SK-N-SH (cell line): Measurements from ENCODE around the gene CUEDC2. TPM values are rescaled to one million over a fixed set of nuclear protein-coding genes. Genes with fewer than 3 reads are reported as not detected.

ENCODE experiments used
- CTCF ChIA-PET: fragments of 300-600, 350-600 bp; formaldehyde crosslinking; extraction: SDS; loops from one replicate; lab custom pipeline; 2021; lab: Yijun Ruan, JAX
- POLR2A ChIA-PET: fragments of 350-600 bp; sonication (Branson Sonifier 250); formaldehyde crosslinking; extraction: SDS; loops from one replicate; lab custom pipeline; 2020; ENCODE audit warnings: antibody characterized with exemption, inconsistent platforms; lab: Yijun Ruan, JAX
- DNase-seq: peaks from one replicate; pipeline ENCODE4 v3.0.0; 2012
- H2AFZ ChIP-seq: fragments of 200-600 bp; sonication (generic); 2 replicates; pipeline ENCODE4 v1.8.1; 2016; ENCODE audit warnings: antibody characterized with exemption, mild to moderate bottlenecking, low read depth
- H3F3A ChIP-seq: fragments of 200-600 bp; sonication (generic); replicated peaks from 2 replicates; pipeline ENCODE3; 2016; ENCODE audit warnings: antibody characterized with exemption, mild to moderate bottlenecking; ENCODE audit not compliant: insufficient read depth
- H3K27ac ChIP-seq, 2 experiments: fragments of 200-500 bp in 1 of 2; fragments of 200-600 bp in 1 of 2; sonication (Bioruptor generic) in 1 of 2; sonication (generic), shearing (Covaris generic) in 1 of 2; 2 replicates each; pipeline versions ENCODE4 v1.5.1 to v1.6.1; 2014 to 2016; ENCODE audit warnings: low read depth in 2 of 2, inconsistent platforms in 1 of 2, low read length in 1 of 2, mild to moderate bottlenecking in 1 of 2, mixed read lengths in 1 of 2
- H3K27me3 ChIP-seq: fragments of 200-600 bp; sonication (generic), shearing (Covaris generic); 2 replicates; pipeline ENCODE4 v1.6.1; 2016; ENCODE audit warnings: mixed run types; ENCODE audit not compliant: insufficient read depth
- H3K36me3 ChIP-seq, 2 experiments: fragments of 200-500 bp in 1 of 2; fragments of 200-600 bp in 1 of 2; sonication (Bioruptor generic) in 1 of 2; sonication (generic) in 1 of 2; replicated peaks in 1 of 2; 2 replicates each; pipeline versions ENCODE3 to v1.5.1; 2014 to 2016; ENCODE audit warnings: low read length in 1 of 2, mild to moderate bottlenecking in 1 of 2; ENCODE audit not compliant: insufficient read depth in 2 of 2, control insufficient read depth in 1 of 2
- H3K4me1 ChIP-seq, 2 experiments: fragments of 200-500 bp in 1 of 2; fragments of 200-600 bp in 1 of 2; sonication (Bioruptor generic) in 1 of 2; sonication (generic), shearing (Covaris generic) in 1 of 2; 2 replicates each; pipeline versions ENCODE4 v1.5.1 to v1.6.1; 2014 to 2016; ENCODE audit warnings: low read depth in 1 of 2, low read length in 1 of 2, mixed run types in 1 of 2; ENCODE audit not compliant: insufficient read depth in 2 of 2, control insufficient read depth in 1 of 2
- H3K4me2 ChIP-seq: fragments of 200-600 bp; sonication (generic), shearing (Covaris generic); 2 replicates; pipeline ENCODE4 v1.6.1; 2017; ENCODE audit warnings: mixed run types
- H3K4me3 ChIP-seq, 2 experiments: fragments of 200-500 bp in 1 of 2; fragments of 200-600 bp in 1 of 2; sonication (Bioruptor generic) in 1 of 2; sonication (generic), shearing (Covaris generic) in 1 of 2; 2 replicates each; pipeline versions ENCODE4 v1.5.1 to v1.8.1; 2014 to 2016; ENCODE audit warnings: low read depth in 2 of 2, inconsistent platforms in 1 of 2, low read length in 1 of 2, mild to moderate bottlenecking in 1 of 2, mixed read lengths in 1 of 2, moderate library complexity in 1 of 2
- H3K79me2 ChIP-seq: fragments of 200-600 bp; sonication (generic); 2 replicates; pipeline ENCODE4 v1.8.1; 2017; ENCODE audit warnings: mild to moderate bottlenecking; ENCODE audit not compliant: insufficient read depth
- H3K9ac ChIP-seq: fragments of 200-600 bp; sonication (generic); 2 replicates; pipeline ENCODE4 v1.6.1; 2017; ENCODE audit warnings: mixed run types
- H3K9me2 ChIP-seq: fragments of 200-600 bp; sonication (generic); 2 replicates; pipeline ENCODE4 v1.6.1; 2017; ENCODE audit warnings: mixed run types
- H3K9me3 ChIP-seq: fragments of 200-600 bp; sonication (generic); 2 replicates; pipeline ENCODE4 v1.6.1; 2017; ENCODE audit warnings: mixed run types, mild to moderate bottlenecking, moderate library complexity
- H4K20me1 ChIP-seq: fragments of 200-600 bp; sonication (generic); 2 replicates; pipeline ENCODE4 v1.6.1; 2017; ENCODE audit warnings: mild to moderate bottlenecking, mixed run types; ENCODE audit not compliant: insufficient read depth
- CHD2 ChIP-seq: fragments of 150-350 bp; IDR thresholded peaks from 2 replicates; pipeline ENCODE4 v1.6.1; 2018; ENCODE audit warnings: low read length; ENCODE audit not compliant: partially characterized antibody
- EZH2phosphoT487 ChIP-seq: fragments of 200-600 bp; sonication (generic); IDR thresholded peaks from 2 replicates; pipeline ENCODE4 v1.6.1; 2017; ENCODE audit warnings: low read depth, mixed run types, mild to moderate bottlenecking, antibody characterized with exemption, moderate library complexity, borderline replicate concordance
- FOSL2 ChIP-seq: IDR thresholded peaks from 2 replicates; pipeline ENCODE4 v1.4.0; 2012; ENCODE audit warnings: low read depth, mild to moderate bottlenecking, moderate library complexity, borderline replicate concordance
- FOXM1 ChIP-seq: IDR thresholded peaks from 2 replicates; pipeline ENCODE4 v1.4.0; 2012; ENCODE audit warnings: low read depth, mild to moderate bottlenecking
- GABPA ChIP-seq: IDR thresholded peaks from 2 replicates; pipeline ENCODE4 v1.4.0; 2012; ENCODE audit warnings: low read depth, mild to moderate bottlenecking
- MEF2A ChIP-seq: IDR thresholded peaks from 2 replicates; pipeline ENCODE4 v1.4.0; 2012; ENCODE audit warnings: low read depth, borderline replicate concordance
- MXI1 ChIP-seq: IDR thresholded peaks from 2 replicates; pipeline ENCODE4 v1.6.1; 2012; ENCODE audit warnings: mild to moderate bottlenecking, low read depth, low read length, improper control_type of control experiment
- NFIC ChIP-seq: IDR thresholded peaks from 2 replicates; pipeline ENCODE4 v1.4.0; 2012; ENCODE audit warnings: borderline replicate concordance
- NRF1 ChIP-seq: IDR thresholded peaks from 2 replicates; pipeline ENCODE4 v1.6.1; 2012; ENCODE audit warnings: low read depth, mild to moderate bottlenecking, low read length
- SIN3A ChIP-seq: IDR thresholded peaks from 2 replicates; pipeline ENCODE4 v1.6.1; 2012; ENCODE audit warnings: low read depth, mild to moderate bottlenecking, low read length, moderate library complexity, borderline replicate concordance
- YY1 ChIP-seq: IDR thresholded peaks from 2 replicates; pipeline ENCODE4 v1.4.0; 2012; ENCODE audit warnings: low read depth, mild to moderate bottlenecking
- WGBS: methylation state at CpG from one replicate; pipeline ENCODE4 v1.1.6; 2017; ENCODE audit warnings: low lambda C conversion rate; 5-methylcytosine and 5-hydroxymethylcytosine counted together
- polyA plus RNA-seq, 3 experiments: library from polyadenylated mRNA; depleted of rRNA; stranded (reverse); fragments of >200 nt; gene quantifications; 2 replicates each; pipeline ENCODE4 v1.2.3, GENCODE V29; 2012
- TF ChIP-seq, protein P1 (sequence below): IDR thresholded peaks from 2 replicates; pipeline ENCODE4 v1.6.1; 2012; ENCODE audit warnings: mild to moderate bottlenecking, low read depth, low read length, moderate library complexity
- TF ChIP-seq, protein P2 (sequence below): fragments of 150-350 bp; IDR thresholded peaks from 2 replicates; pipeline ENCODE4 v1.6.1; 2016; ENCODE audit warnings: mild to moderate bottlenecking, low read depth, low read length
- TF ChIP-seq, protein P3 (sequence below): fragments of 150-350 bp; IDR thresholded peaks from 2 replicates; pipeline ENCODE4 v1.6.1; 2017; ENCODE audit warnings: antibody characterized with exemption, low read length, low read depth, borderline replicate concordance
- TF ChIP-seq, protein P4 (sequence below): fragments of 200-600 bp; sonication (generic); IDR thresholded peaks from 2 replicates; pipeline ENCODE4 v1.6.1; 2017; ENCODE audit warnings: antibody characterized with exemption, mild to moderate bottlenecking, moderate library complexity

Gene CUEDC2
- polyA plus RNA-seq, 1 of the 3 experiments (the other 2 are of a cell fraction): 162 TPM

DNA sequence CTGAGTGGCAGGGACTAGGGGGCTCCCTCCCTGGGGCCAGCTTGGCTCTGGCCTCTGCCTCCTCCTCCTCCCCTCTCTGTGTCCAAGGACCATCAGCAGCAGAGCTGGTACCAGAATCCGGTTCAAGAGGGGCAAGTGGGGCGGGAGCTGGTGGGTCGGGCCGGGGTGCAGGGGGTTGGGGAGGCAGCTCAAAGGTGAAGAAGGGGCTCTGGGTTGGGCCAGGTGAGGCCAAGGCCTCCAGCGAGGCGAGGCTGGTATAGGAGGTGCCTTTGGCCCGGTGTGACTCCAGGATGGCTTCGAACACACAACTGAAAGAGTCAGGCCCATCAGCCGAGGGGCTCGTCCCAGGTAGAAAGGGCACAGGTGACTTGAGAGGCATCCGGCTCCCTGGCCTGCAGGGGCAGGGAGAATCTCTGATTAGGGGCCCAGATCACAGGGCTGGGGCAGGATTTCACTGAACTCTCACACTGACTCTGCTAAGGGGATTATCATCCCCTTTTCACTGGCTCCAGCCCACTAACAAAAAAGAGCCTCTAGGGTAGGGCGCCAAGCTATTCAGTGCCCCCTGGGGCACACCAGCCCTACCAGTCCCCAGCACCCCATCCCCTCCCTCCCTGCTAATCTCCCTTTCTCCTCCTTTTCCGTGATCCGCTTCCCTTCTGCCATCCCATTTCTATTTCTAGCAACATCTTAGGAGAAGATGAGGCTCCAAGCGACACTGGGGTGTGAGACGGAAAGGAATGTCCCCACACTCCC lies 18.4 kb downstream of the CUEDC2 start (continued):
- TF ChIP-seq, protein P1, sequence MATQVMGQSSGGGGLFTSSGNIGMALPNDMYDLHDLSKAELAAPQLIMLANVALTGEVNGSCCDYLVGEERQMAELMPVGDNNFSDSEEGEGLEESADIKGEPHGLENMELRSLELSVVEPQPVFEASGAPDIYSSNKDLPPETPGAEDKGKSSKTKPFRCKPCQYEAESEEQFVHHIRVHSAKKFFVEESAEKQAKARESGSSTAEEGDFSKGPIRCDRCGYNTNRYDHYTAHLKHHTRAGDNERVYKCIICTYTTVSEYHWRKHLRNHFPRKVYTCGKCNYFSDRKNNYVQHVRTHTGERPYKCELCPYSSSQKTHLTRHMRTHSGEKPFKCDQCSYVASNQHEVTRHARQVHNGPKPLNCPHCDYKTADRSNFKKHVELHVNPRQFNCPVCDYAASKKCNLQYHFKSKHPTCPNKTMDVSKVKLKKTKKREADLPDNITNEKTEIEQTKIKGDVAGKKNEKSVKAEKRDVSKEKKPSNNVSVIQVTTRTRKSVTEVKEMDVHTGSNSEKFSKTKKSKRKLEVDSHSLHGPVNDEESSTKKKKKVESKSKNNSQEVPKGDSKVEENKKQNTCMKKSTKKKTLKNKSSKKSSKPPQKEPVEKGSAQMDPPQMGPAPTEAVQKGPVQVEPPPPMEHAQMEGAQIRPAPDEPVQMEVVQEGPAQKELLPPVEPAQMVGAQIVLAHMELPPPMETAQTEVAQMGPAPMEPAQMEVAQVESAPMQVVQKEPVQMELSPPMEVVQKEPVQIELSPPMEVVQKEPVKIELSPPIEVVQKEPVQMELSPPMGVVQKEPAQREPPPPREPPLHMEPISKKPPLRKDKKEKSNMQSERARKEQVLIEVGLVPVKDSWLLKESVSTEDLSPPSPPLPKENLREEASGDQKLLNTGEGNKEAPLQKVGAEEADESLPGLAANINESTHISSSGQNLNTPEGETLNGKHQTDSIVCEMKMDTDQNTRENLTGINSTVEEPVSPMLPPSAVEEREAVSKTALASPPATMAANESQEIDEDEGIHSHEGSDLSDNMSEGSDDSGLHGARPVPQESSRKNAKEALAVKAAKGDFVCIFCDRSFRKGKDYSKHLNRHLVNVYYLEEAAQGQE: no peak

DNA sequence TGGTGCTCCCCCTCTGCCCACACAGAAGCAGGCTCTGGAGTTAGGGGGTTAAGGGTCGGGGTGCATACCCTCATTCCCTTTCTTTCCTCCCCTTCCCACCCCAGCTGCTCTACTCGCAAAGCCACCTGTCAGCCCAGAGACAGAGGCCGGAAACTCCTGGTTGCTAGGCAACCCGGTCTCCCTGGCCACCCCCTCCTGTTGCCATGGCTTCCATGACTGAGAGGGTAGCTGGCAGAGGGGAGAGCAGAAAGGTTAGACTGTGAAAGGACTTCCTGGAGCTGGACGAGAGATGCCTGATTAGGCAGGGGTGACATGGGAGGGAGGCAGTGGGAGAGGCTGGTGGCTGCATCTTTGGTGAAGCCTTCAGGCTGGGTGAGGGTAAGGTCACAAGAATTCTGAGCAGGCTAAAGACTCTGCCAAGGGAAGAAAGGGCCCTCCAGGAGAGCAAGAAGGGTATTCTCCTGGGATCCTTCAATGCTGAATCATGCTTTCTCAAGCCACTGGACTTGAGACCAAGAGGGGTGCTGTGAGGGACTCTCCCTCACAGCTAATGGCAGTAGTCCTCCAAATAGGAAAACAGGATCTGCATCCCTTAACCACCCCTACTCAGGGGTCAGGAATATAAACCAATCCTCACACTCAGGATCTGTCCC lies 19.2 kb downstream of the CUEDC2 start:
- CTCF ChIA-PET: interaction anchor here (1.2 to 18.3 kb wide), 3 partner anchors 9 to 182 kb away, joined by 5 to 359 read pairs (median 42); partner anchors contain the start of genes FBXL15 and NFKB2
- no peak overlapping the region for H3K4me2 ChIP-seq

DNA sequence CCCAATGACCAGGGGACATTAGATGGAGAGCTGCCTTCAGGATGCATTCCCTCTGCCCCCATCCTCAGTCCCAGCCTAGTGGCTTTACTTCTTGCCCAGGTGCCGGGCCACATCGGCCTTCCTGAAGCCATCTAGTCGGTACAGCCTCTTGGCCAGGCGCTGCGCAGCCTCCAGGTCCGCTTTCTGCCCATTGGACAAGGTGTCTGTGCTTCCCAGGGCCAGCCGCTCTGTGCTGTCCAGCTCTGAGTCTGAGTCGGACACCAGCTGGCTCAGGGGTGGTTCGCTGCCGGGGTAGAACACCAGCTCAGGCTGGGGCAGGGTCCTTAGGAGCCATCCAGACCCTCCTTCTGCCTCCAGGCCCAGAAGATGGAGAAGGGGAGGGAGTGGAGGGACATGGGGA lies 20.1 kb downstream of the CUEDC2 start:
- CTCF ChIA-PET: interaction anchor here (2.1 to 18.3 kb wide), 3 partner anchors 10 to 182 kb away, joined by 7 to 359 read pairs (median 42); partner anchors contain the start of genes FBXL15 and NFKB2
- no peaks in the 10 kb centered on the region for H4K20me1 ChIP-seq
- no peaks in the 10 kb centered on the region for H3K9me2 ChIP-seq

More for the DNA sequence above, 19.2 kb downstream of the CUEDC2 start:
- Histone ChIP-seq H3K4me1 (peaks cover 0 to 26% of the 10 kb centered on the region in 2 experiments; a peak in 2 of 4 replicates), H3K9me3 (no peaks in the 10 kb centered on the region), H3K4me3 (no peak overlapping the region), H3K36me3 (no peaks in the 10 kb centered on the region), H3K9ac (no peak overlapping the region), H3K79me2 (no peaks in the 10 kb centered on the region), H3K9me2 (no peaks in the 10 kb centered on the region), H2AFZ (no peak overlapping the region), H3K27me3 (no peaks in the 10 kb centered on the region), H4K20me1 (no peaks in the 10 kb centered on the region), H3K27ac (peak overlapping the region in 1 of 2 experiments; percentile 67; a peak in 2 of 4 replicates), H3F3A (no peaks in the 10 kb centered on the region)
- no peak for TF ChIP-seq GABPA
- TF ChIP-seq MXI1: peak; percentile 86
- TF ChIP-seq NFIC: no peak
- no peak for TF ChIP-seq SIN3A
- peak; percentile 10 for TF ChIP-seq CHD2
- TF ChIP-seq EZH2phosphoT487: no peak
- TF ChIP-seq NRF1: no peak
- 11% methylated on average over 2 of the region's 5 CpGs for WGBS
- peak; percentile 90 for DNase-seq
- POLR2A ChIA-PET: interaction anchor here (0.6 to 1.1 kb wide), 3 partner anchors 10 to 289 kb away, joined by 3 to 4 read pairs (median 4); no protein-coding TSS in a partner anchor

More for the DNA sequence above, 20.1 kb downstream of the CUEDC2 start:
- no peaks in the 10 kb centered on the region for H3K9me3 ChIP-seq
- no peaks in the 10 kb centered on the region for H3K36me3 ChIP-seq
- no peaks in the 10 kb centered on the region for H3F3A ChIP-seq
- no peak overlapping the region for H3K4me2 ChIP-seq
- H3K9ac ChIP-seq: no peak overlapping the region
- no peak for DNase-seq
- no peaks in the 10 kb centered on the region for H3K27me3 ChIP-seq
- TF ChIP-seq MXI1: no peak
- TF ChIP-seq GABPA: no peak
- no peak for TF ChIP-seq FOXM1
- TF ChIP-seq, protein P2, sequence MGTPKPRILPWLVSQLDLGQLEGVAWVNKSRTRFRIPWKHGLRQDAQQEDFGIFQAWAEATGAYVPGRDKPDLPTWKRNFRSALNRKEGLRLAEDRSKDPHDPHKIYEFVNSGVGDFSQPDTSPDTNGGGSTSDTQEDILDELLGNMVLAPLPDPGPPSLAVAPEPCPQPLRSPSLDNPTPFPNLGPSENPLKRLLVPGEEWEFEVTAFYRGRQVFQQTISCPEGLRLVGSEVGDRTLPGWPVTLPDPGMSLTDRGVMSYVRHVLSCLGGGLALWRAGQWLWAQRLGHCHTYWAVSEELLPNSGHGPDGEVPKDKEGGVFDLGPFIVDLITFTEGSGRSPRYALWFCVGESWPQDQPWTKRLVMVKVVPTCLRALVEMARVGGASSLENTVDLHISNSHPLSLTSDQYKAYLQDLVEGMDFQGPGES: no peak
- no peak for TF ChIP-seq YY1
- TF ChIP-seq, protein P3, sequence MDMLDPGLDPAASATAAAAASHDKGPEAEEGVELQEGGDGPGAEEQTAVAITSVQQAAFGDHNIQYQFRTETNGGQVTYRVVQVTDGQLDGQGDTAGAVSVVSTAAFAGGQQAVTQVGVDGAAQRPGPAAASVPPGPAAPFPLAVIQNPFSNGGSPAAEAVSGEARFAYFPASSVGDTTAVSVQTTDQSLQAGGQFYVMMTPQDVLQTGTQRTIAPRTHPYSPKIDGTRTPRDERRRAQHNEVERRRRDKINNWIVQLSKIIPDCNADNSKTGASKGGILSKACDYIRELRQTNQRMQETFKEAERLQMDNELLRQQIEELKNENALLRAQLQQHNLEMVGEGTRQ: no peak
- TF ChIP-seq, protein P4, sequence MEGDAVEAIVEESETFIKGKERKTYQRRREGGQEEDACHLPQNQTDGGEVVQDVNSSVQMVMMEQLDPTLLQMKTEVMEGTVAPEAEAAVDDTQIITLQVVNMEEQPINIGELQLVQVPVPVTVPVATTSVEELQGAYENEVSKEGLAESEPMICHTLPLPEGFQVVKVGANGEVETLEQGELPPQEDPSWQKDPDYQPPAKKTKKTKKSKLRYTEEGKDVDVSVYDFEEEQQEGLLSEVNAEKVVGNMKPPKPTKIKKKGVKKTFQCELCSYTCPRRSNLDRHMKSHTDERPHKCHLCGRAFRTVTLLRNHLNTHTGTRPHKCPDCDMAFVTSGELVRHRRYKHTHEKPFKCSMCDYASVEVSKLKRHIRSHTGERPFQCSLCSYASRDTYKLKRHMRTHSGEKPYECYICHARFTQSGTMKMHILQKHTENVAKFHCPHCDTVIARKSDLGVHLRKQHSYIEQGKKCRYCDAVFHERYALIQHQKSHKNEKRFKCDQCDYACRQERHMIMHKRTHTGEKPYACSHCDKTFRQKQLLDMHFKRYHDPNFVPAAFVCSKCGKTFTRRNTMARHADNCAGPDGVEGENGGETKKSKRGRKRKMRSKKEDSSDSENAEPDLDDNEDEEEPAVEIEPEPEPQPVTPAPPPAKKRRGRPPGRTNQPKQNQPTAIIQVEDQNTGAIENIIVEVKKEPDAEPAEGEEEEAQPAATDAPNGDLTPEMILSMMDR: no peak
- no peak for TF ChIP-seq FOSL2
- TF ChIP-seq MEF2A: no peak
- TF ChIP-seq, all 33 proteins: peak for 0
- WGBS: 68% methylated on average over 10 of the region's 10 CpGs
- H3K4me1 ChIP-seq: peaks cover 0 to 31% of the 10 kb centered on the region in 2 experiments; a peak in 2 of 4 replicates
- POLR2A ChIA-PET: interaction anchor here (0.6 kb wide), 1 partner anchor 290 kb away, joined by 3 read pairs; no protein-coding TSS in a partner anchor
- H3K79me2 ChIP-seq: no peaks in the 10 kb centered on the region
- no peak overlapping the region for H3K27ac ChIP-seq
- no peak overlapping the region for H3K4me3 ChIP-seq
- no peak overlapping the region for H2AFZ ChIP-seq
